Measurements from ENCODE around the gene ALG14. TPM values are rescaled to one million over a fixed set of nuclear protein-coding genes. Genes with fewer than 3 reads are reported as not detected.

ALG14 gene
- total RNA-seq, 1 experiment from 2014 or later, result 4.4 TPM

- Histone ChIP-seq H3K4me3 (peak overlapping the region; percentile 37), H3K9me3 (no peaks in the 10 kb centered on the region), H3K27me3 (no peaks in the 10 kb centered on the region), H3K36me3 (no peaks in the 10 kb centered on the region)
- DNase-seq, result peak; percentile 21
Measured at GRCh38 chr1:94962409-94963265, 110.1 kb downstream of the ALG14 start.

- Histone ChIP-seq H3K36me3 (no peaks in the 10 kb centered on the region), H3K9me3 (no peaks in the 10 kb centered on the region), H3K4me3 (no peak overlapping the region), H3K27me3 (no peaks in the 10 kb centered on the region)
- DNase-seq, result no peak
Measured at GRCh38 chr1:94961988-94962387, 110.8 kb downstream of the ALG14 start.

GRCh38 chr1:94961582-94961981 lies 111.2 kb downstream of the ALG14 start:
- no peaks in the 10 kb centered on the region for H3K36me3 ChIP-seq
- no peak for DNase-seq
- no peaks in the 10 kb centered on the region for H3K27me3 ChIP-seq
- H3K4me3 ChIP-seq, result no peak overlapping the region
- no peaks in the 10 kb centered on the region for H3K9me3 ChIP-seq

GRCh38 chr1:94958081-94958480 lies 114.7 kb downstream of the ALG14 start:
- Histone ChIP-seq H3K27me3 (no peaks in the 10 kb centered on the region), H3K4me3 (no peak overlapping the region), H3K36me3 (no peaks in the 10 kb centered on the region), H3K9me3 (peaks cover 1% of the 10 kb centered on the region; the same call in 1 of the 2 replicates)
- no peak for DNase-seq

- no peaks in the 10 kb centered on the region for H3K27me3 ChIP-seq
- no peaks in the 10 kb centered on the region for H3K36me3 ChIP-seq
- no peak overlapping the region for H3K4me3 ChIP-seq
- DNase-seq, result no peak
- peaks cover 4% of the 10 kb centered on the region; the same call in 1 of the 2 replicates for H3K9me3 ChIP-seq
Measured at GRCh38 chr1:94955767-94956632, 116.8 kb downstream of the ALG14 start.

GRCh38 chr1:94954263-94955220 lies 118.2 kb downstream of the ALG14 start:
- Histone ChIP-seq H3K27me3 (no peaks in the 10 kb centered on the region), H3K9me3 (peaks cover 4% of the 10 kb centered on the region; the same call in 1 of the 2 replicates), H3K36me3 (no peaks in the 10 kb centered on the region), H3K4me3 (no peak overlapping the region)
- DNase-seq, result no peak

DNA sequence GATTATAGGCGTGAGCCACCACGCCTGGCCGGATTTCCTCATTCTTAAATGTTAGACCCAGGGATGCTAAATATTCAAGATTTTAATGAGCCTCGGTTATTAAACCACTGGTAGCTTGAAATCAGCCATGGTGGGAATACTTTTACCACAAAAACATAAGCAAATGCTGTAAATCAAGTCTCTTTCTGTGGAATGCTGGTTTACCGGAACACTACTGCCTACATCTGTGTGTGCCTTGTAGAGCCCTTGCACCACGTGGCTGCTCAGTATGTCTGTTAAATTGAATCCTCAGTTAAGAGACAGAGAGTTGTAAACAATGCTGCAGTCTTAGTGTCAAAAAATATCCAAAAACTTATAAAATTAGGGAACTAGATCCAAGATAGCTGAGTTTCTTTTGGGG lies 119.0 kb downstream of the ALG14 start:
- Histone ChIP-seq H3K27me3 (no peaks in the 10 kb centered on the region), H3K9me3 (peaks cover 4% of the 10 kb centered on the region; the same call in 1 of the 2 replicates), H3K4me3 (no peak overlapping the region), H3K36me3 (no peaks in the 10 kb centered on the region)
- DNase-seq, result no peak

GRCh38 chr1:94953107-94953506 lies 119.6 kb downstream of the ALG14 start:
- Histone ChIP-seq H3K27me3 (no peaks in the 10 kb centered on the region), H3K4me3 (no peak overlapping the region), H3K9me3 (peaks cover 4% of the 10 kb centered on the region; the same call in 1 of the 2 replicates), H3K36me3 (no peaks in the 10 kb centered on the region)
- no peak for DNase-seq

- DNase-seq, result no peak
Measured at GRCh38 chr1:94952539-94952938, 120.2 kb downstream of the ALG14 start.

DNA sequence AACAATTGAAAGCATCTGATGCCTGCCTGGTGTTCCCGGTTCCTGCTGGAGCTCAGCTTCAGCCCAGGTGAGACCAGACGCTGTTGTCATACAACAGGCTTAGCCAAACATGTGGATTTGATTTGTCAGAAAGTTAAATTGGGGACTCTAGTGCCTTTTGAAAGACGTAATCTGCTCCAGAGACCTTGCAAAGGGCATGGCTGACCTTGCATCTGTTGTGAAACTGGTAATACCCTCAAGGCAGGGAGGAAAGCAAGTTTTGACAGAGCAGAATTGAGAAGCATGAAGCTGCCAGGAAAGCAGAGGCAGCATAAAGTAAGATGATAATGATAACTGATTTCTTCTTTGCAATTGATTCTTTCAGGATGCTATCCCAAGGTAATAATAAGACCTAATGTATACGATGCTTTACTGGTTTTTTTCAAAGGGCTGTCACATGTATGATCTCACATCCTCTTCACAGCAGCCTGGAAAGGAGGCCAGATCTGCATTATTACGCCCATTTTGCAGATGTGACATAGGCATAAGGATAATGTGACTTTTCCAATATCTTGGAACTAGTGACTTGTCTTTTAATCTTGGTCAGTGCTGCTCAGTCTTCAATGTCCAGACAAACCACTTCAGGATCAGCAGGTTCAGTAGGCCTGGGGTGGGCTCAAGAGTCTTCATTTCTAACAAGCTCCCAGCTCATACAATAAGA lies 121.1 kb downstream of the ALG14 start:
- Histone ChIP-seq H3K4me3 (no peak overlapping the region), H3K9me3 (peaks cover 4% of the 10 kb centered on the region; the same call in 1 of the 2 replicates), H3K27me3 (no peaks in the 10 kb centered on the region), H3K36me3 (no peaks in the 10 kb centered on the region)
- DNase-seq, result no peak

More at GRCh38 chr1:94952539-94952938, 120.2 kb downstream of the ALG14 start:
- Histone ChIP-seq H3K27me3 (no peaks in the 10 kb centered on the region), H3K36me3 (no peaks in the 10 kb centered on the region), H3K4me3 (no peak overlapping the region), H3K9me3 (peaks cover 4% of the 10 kb centered on the region; the same call in 1 of the 2 replicates)

DNA sequence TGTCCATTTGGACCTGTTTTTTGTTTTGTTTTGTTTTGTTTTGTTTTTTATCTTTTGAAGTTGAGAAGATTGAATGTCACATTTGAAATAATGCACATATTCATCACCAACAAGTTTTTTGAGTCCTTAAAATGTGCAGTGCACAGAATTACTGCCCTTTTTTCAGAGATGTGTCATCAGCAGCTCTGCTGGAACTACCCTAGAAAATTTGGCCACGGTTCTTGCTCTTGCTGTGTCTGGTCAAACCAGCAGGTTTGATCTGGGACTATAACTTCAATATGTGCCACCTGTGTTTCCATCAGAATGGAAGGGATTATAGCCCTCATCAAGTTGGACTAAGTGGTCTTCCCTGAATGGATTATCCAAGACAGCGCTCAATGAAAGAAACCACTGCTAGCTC lies 121.7 kb downstream of the ALG14 start:
- no peak for DNase-seq
- peaks cover 4% of the 10 kb centered on the region; the same call in 1 of the 2 replicates for H3K9me3 ChIP-seq
- no peaks in the 10 kb centered on the region for H3K36me3 ChIP-seq
- no peak overlapping the region for H3K4me3 ChIP-seq
- H3K27me3 ChIP-seq, result no peaks in the 10 kb centered on the region

DNA sequence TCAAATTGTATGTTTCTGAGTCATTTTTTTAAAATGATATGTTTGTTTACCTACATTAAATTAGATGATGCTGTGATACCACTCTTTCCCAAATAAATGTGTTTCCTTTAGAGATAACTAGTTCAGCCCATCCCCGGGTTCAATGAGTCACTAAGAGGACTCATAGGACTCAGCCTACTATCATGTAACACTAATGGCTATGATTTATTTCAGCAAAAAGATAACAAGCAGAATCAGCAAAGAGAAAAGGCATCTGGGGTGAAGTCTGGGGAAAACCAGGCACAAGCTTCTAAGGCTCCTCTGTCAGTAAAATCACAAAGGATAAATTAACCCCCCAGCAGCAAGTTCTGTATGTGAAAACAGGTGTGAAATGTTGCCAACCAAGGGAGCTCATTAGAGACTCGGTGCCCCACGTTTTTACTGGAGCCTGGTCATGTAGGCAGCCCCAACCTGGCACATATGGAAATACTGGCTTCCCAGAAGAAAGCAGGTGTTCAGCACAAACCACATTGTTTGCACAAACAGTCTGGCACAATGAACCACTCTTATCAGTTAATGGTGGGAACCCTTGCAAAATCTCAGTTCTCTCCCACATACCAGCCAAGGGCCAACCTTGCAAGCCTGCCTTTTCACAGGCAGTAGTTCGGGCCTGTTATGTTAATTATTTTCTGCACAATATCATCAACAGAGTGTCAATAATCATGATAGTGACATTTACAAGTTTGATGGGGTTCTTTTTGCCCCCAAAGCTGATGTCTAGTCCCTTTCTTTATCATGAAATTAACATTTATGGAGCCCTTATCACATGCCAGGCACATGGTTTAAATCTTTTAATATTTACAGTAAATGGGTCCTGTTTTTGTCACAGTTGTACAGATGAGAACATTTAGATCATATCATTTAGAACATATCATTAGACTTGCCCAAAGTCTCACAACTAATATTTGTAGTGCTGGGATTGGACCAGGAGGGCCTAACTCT lies 122.8 kb downstream of the ALG14 start:
- H3K4me3 ChIP-seq, result no peak overlapping the region
- no peak for DNase-seq
- H3K36me3 ChIP-seq, result no peaks in the 10 kb centered on the region
- H3K9me3 ChIP-seq, result peaks cover 4% of the 10 kb centered on the region; the same call in 1 of the 2 replicates
- H3K27me3 ChIP-seq, result no peaks in the 10 kb centered on the region

GRCh38 chr1:94947437-94947836 lies 125.3 kb downstream of the ALG14 start:
- no peak for DNase-seq
- Histone ChIP-seq H3K36me3 (no peaks in the 10 kb centered on the region), H3K9me3 (no peaks in the 10 kb centered on the region), H3K27me3 (no peaks in the 10 kb centered on the region), H3K4me3 (no peak overlapping the region)

- H3K27me3 ChIP-seq, result no peaks in the 10 kb centered on the region
- H3K9me3 ChIP-seq, result no peaks in the 10 kb centered on the region
- DNase-seq, result no peak
- no peaks in the 10 kb centered on the region for H3K36me3 ChIP-seq
- H3K4me3 ChIP-seq, result no peak overlapping the region
Measured at GRCh38 chr1:94946886-94947285, 125.9 kb downstream of the ALG14 start.

Data from MG63 (cell line).